Ovary (tissue), 3 donors: ENCODE measurements around the gene SMYD1.

Experiments used
- CTCF ChIP-seq, 3 donors: fragments of 450-650 bp in 2 of 3; fragments of 200-600 bp in 1 of 3; IDR thresholded peaks; one replicate each; pipeline versions ENCODE4 v1.5.1 to v1.8.0; 2016 to 2022; ENCODE audit warnings: antibody characterized with exemption in 3 of 3, mild to moderate bottlenecking in 1 of 3
- EP300 ChIP-seq: sonication (generic); formaldehyde crosslinking; IDR thresholded peaks from one replicate; pipeline ENCODE4 v1.6.1; 2017; ENCODE audit warnings: antibody characterized with exemption
- donor health status: DM: no; HTN: no; CAD: no.

- TF ChIP-seq CTCF (IDR thresholded peaks at IDR 0.05), result no peak
- TF ChIP-seq EP300, result no peak
Observed at GRCh38 chr2:88069117-88069516, 1.5 kb downstream of the SMYD1 start.
